Measurements from ENCODE around the gene GALNT10.

GRCh38 chr5:154430466-154430865, 239.9 kb downstream of the GALNT10 start:
- TF ChIP-seq USF1 (IDR thresholded peaks at IDR 0.05; ENCODE audit: borderline replicate concordance, low read depth) (no peak), CTCF (IDR thresholded peaks at IDR 0.05) (no peak), EZH2phosphoT487 (IDR thresholded peaks at IDR 0.05; ENCODE audit: borderline replicate concordance, low read depth) (no peak), ZBTB33 (IDR thresholded peaks at IDR 0.05; ENCODE audit: borderline replicate concordance, low read depth) (no peak), TAF1 (IDR thresholded peaks at IDR 0.05; ENCODE audit: borderline replicate concordance, low read depth, low read length) (no peak), POLR2AphosphoS5 (IDR thresholded peaks at IDR 0.05; ENCODE audit: low read depth, low read length) (no peak), EP300 (IDR thresholded peaks at IDR 0.05; ENCODE audit: borderline replicate concordance in 1 of 2, low read depth in 1 of 2, low read length in 1 of 2) (no peak), REST (IDR thresholded peaks at IDR 0.05; ENCODE audit: low read depth, low read length) (no peak), NRF1 (IDR thresholded peaks at IDR 0.05; ENCODE audit: low read depth, low read length) (no peak)
